Measurements from ENCODE around the gene RABGAP1L.

DNA sequence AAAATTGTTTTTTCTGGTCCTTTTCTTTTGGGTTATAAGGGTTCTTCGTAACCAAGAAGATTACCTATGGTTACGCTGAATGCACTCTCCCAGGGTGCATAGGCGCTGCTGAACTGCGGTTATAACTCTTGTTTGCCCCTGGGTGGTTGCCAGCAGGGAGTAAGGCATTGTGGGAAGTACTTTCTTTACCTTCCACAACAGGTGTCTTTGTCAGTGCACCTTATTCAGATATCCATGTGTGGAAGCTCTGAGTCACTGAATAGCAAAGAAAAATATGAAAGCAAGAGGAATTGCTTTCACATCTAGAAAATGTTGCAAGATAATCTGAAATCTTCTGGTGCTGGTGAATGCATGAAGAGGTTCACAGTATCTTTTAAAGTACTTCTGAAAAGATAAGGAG, 716.0 kb downstream of the RABGAP1L start:
- TF ChIP-seq CTCF (IDR thresholded peaks at IDR 0.05; ENCODE audit: low read depth, low read length, missing input control) (no peak), RAD21 (IDR thresholded peaks at IDR 0.05) (peak; percentile 12 to 40), SP1 (IDR thresholded peaks at IDR 0.05) (no peak), JUND (IDR thresholded peaks at IDR 0.05) (peak; percentile 61 to 80), TAF1 (conservative IDR thresholded peaks at IDR 0.05) (no peak), GABPA (IDR thresholded peaks at IDR 0.05 in 1 of 2, conservative IDR thresholded peaks at IDR 0.05 in 1 of 2) (no peak), YY1 (IDR thresholded peaks at IDR 0.05) (no peak), EGR1 (IDR thresholded peaks at IDR 0.05; ENCODE audit: low read depth in 2 of 2) (no peak), RXRA (IDR thresholded peaks at IDR 0.05) (peak; percentile 34 to 61)
- TF ChIP-seq, protein P1, sequence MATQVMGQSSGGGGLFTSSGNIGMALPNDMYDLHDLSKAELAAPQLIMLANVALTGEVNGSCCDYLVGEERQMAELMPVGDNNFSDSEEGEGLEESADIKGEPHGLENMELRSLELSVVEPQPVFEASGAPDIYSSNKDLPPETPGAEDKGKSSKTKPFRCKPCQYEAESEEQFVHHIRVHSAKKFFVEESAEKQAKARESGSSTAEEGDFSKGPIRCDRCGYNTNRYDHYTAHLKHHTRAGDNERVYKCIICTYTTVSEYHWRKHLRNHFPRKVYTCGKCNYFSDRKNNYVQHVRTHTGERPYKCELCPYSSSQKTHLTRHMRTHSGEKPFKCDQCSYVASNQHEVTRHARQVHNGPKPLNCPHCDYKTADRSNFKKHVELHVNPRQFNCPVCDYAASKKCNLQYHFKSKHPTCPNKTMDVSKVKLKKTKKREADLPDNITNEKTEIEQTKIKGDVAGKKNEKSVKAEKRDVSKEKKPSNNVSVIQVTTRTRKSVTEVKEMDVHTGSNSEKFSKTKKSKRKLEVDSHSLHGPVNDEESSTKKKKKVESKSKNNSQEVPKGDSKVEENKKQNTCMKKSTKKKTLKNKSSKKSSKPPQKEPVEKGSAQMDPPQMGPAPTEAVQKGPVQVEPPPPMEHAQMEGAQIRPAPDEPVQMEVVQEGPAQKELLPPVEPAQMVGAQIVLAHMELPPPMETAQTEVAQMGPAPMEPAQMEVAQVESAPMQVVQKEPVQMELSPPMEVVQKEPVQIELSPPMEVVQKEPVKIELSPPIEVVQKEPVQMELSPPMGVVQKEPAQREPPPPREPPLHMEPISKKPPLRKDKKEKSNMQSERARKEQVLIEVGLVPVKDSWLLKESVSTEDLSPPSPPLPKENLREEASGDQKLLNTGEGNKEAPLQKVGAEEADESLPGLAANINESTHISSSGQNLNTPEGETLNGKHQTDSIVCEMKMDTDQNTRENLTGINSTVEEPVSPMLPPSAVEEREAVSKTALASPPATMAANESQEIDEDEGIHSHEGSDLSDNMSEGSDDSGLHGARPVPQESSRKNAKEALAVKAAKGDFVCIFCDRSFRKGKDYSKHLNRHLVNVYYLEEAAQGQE (IDR thresholded peaks at IDR 0.05), result no peak
- TF ChIP-seq, protein P2, sequence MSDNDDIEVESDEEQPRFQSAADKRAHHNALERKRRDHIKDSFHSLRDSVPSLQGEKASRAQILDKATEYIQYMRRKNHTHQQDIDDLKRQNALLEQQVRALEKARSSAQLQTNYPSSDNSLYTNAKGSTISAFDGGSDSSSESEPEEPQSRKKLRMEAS (IDR thresholded peaks at IDR 0.05), result no peak

All from liver (tissue), 3 donors.